B cell (primary cell): ENCODE measurements around the gene PTEN.

Experiments
- EZH2 ChIP-seq: IDR thresholded peaks from 2 replicates; pipeline ENCODE4 v1.6.1; 2012; ENCODE audit warnings: borderline replicate concordance, low read depth, mild to moderate bottlenecking, moderate library complexity, low read length; ENCODE audit not compliant: insufficient read depth, poor library complexity, severe bottlenecking
- TF ChIP-seq, protein P1 (sequence below): fragments of 200-600 bp; IDR thresholded peaks from one replicate; pipeline ENCODE4 v1.8.0; 2022; ENCODE audit warnings: antibody characterized with exemption, mild to moderate bottlenecking

DNA sequence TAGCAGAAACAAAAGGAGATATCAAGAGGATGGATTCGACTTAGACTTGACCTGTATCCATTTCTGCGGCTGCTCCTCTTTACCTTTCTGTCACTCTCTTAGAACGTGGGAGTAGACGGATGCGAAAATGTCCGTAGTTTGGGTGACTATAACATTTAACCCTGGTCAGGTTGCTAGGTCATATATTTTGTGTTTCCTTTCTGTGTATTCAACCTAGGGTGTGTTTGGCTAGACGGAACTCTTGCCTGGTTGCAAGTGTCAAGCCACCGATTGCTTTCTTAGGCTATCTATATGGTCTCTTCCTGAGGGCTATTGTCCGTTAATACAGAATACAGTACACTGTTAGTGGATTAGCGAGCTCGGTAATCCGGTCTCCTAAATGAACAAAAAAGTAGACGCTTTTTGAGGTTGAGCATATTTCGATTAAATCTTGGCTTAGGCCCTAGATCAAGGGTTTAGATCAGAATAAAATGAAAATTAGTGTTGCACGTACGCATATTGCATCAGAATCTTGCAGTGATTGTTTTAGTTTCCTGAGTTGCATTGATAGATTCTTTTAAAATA lies 1.2 kb downstream of the PTEN start:
- TF ChIP-seq, protein P1, sequence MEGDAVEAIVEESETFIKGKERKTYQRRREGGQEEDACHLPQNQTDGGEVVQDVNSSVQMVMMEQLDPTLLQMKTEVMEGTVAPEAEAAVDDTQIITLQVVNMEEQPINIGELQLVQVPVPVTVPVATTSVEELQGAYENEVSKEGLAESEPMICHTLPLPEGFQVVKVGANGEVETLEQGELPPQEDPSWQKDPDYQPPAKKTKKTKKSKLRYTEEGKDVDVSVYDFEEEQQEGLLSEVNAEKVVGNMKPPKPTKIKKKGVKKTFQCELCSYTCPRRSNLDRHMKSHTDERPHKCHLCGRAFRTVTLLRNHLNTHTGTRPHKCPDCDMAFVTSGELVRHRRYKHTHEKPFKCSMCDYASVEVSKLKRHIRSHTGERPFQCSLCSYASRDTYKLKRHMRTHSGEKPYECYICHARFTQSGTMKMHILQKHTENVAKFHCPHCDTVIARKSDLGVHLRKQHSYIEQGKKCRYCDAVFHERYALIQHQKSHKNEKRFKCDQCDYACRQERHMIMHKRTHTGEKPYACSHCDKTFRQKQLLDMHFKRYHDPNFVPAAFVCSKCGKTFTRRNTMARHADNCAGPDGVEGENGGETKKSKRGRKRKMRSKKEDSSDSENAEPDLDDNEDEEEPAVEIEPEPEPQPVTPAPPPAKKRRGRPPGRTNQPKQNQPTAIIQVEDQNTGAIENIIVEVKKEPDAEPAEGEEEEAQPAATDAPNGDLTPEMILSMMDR = no peak
- TF ChIP-seq EZH2 = no peak
